ENCODE measurements around the gene ANKS1A. TPM values are rescaled to one million over a fixed set of nuclear protein-coding genes. Genes with fewer than 3 reads are reported as not detected.

The ANKS1A gene
- total RNA-seq, 1 experiment from 2014 or later, result 14.4 TPM

GRCh38 chr6:35057449-35058357 lies 168.6 kb downstream of the ANKS1A start:
- in situ Hi-C loops (cut with HindIII; ENCODE audit: low pct_unique_long_range_greater_than_20kb, low sequenced_read_pairs) (no loop called here), intact Hi-C loops (cut with micrococcal nuclease; ENCODE audit: unreplicated experiment) (no loop called here)
- BruUV-seq (replicated peaks), result no TSS peak
- ChIA-PET CTCF (interaction anchor here (0.5 kb wide), 1 partner anchor 81 kb away, joined by 7 read pairs; no protein-coding TSS in a partner anchor), POLR2A (interaction anchor here (0.6 to 0.7 kb wide), 2 partner anchors 20 to 252 kb away, joined by 4 to 9 read pairs; no protein-coding TSS in a partner anchor)
- Histone ChIP-seq H3K9me3 (ENCODE audit: control insufficient read depth, insufficient read depth, low read depth, low read length) (no peaks in the 10 kb centered on the region), H3K27me3 (ENCODE audit: control insufficient read depth, insufficient read depth, low read length) (no peaks in the 10 kb centered on the region), H3K36me3 (ENCODE audit: control insufficient read depth, insufficient read depth, low read length) (no peaks in the 10 kb centered on the region), H3K4me1 (ENCODE audit: control insufficient read depth, insufficient read depth, low read length) (no peaks in the 10 kb centered on the region), H3K4me3 (ENCODE audit: low read depth in 2 of 2, low read length in 2 of 2) (no peak overlapping the region), H3K27ac (ENCODE audit: low read length) (no peak overlapping the region)
- ATAC-seq, result no peak
- DNase-seq (ENCODE audit: low read depth, low spot score), result no peak
- TF ChIP-seq, protein P1, sequence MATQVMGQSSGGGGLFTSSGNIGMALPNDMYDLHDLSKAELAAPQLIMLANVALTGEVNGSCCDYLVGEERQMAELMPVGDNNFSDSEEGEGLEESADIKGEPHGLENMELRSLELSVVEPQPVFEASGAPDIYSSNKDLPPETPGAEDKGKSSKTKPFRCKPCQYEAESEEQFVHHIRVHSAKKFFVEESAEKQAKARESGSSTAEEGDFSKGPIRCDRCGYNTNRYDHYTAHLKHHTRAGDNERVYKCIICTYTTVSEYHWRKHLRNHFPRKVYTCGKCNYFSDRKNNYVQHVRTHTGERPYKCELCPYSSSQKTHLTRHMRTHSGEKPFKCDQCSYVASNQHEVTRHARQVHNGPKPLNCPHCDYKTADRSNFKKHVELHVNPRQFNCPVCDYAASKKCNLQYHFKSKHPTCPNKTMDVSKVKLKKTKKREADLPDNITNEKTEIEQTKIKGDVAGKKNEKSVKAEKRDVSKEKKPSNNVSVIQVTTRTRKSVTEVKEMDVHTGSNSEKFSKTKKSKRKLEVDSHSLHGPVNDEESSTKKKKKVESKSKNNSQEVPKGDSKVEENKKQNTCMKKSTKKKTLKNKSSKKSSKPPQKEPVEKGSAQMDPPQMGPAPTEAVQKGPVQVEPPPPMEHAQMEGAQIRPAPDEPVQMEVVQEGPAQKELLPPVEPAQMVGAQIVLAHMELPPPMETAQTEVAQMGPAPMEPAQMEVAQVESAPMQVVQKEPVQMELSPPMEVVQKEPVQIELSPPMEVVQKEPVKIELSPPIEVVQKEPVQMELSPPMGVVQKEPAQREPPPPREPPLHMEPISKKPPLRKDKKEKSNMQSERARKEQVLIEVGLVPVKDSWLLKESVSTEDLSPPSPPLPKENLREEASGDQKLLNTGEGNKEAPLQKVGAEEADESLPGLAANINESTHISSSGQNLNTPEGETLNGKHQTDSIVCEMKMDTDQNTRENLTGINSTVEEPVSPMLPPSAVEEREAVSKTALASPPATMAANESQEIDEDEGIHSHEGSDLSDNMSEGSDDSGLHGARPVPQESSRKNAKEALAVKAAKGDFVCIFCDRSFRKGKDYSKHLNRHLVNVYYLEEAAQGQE (IDR thresholded peaks at IDR 0.05; ENCODE audit: insufficient read depth in 1 of 2, low read depth in 2 of 2, low read length in 1 of 2), result no peak
- no peak for TF ChIP-seq SIN3A (IDR thresholded peaks at IDR 0.05; ENCODE audit: borderline replicate concordance, insufficient read depth, low read depth, low read length)
- no peak for TF ChIP-seq TCF7L2 (IDR thresholded peaks at IDR 0.05; ENCODE audit: low read depth, low read length)
- TF ChIP-seq POLR2AphosphoS5 (IDR thresholded peaks at IDR 0.05; ENCODE audit: low read depth, low read length), result no peak
- TF ChIP-seq CTCF (IDR thresholded peaks at IDR 0.05), result no peak

DNA sequence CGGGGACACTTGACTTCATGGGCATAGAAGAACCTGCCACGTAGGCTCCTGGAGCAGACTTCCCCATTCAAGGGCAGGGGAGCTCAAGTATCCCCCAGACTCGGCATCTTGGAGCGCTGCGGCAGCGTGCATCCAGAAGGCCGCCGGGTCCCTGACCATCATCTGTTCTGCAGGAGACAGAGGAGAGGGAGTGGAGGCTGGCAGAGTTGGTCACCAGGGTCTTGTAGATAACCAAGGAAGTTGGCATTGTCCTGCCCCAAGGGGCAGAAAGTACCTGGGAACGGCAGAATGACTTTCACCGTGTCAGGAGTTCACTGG lies 169.3 kb downstream of the ANKS1A start:
- BruUV-seq (replicated peaks), result no TSS peak
- CTCF ChIA-PET, result interaction anchor here (0.5 kb wide), 1 partner anchor 80 kb away, joined by 7 read pairs; no protein-coding TSS in a partner anchor
- POLR2A ChIA-PET, result interaction anchor here (0.6 kb wide), 1 partner anchor 253 kb away, joined by 4 read pairs; no protein-coding TSS in a partner anchor

More for the DNA sequence above, 169.3 kb downstream of the ANKS1A start:
- Histone ChIP-seq H3K36me3 (ENCODE audit: control insufficient read depth, insufficient read depth, low read length) (no peaks in the 10 kb centered on the region), H3K4me3 (ENCODE audit: low read depth in 2 of 2, low read length in 2 of 2) (no peak overlapping the region), H3K27ac (ENCODE audit: low read length) (no peak overlapping the region), H3K9me3 (ENCODE audit: control insufficient read depth, insufficient read depth, low read depth, low read length) (no peaks in the 10 kb centered on the region), H3K4me1 (ENCODE audit: control insufficient read depth, insufficient read depth, low read length) (no peaks in the 10 kb centered on the region), H3K27me3 (ENCODE audit: control insufficient read depth, insufficient read depth, low read length) (no peaks in the 10 kb centered on the region)
- intact Hi-C loops (cut with micrococcal nuclease; ENCODE audit: unreplicated experiment), result no loop called here
- ATAC-seq (no peak), DNase-seq (ENCODE audit: low read depth, low spot score) (no peak)
- in situ Hi-C loops (cut with HindIII; ENCODE audit: low pct_unique_long_range_greater_than_20kb, low sequenced_read_pairs), result no loop called here
- TF ChIP-seq SIN3A (IDR thresholded peaks at IDR 0.05; ENCODE audit: borderline replicate concordance, insufficient read depth, low read depth, low read length) (no peak), TCF7L2 (IDR thresholded peaks at IDR 0.05; ENCODE audit: low read depth, low read length) (no peak), CTCF (IDR thresholded peaks at IDR 0.05) (no peak), POLR2AphosphoS5 (IDR thresholded peaks at IDR 0.05; ENCODE audit: low read depth, low read length) (no peak)
- TF ChIP-seq, protein P1 (IDR thresholded peaks at IDR 0.05; ENCODE audit: insufficient read depth in 1 of 2, low read depth in 2 of 2, low read length in 1 of 2), result no peak
